Immature natural killer cell (primary cell): ENCODE results near the gene CUBN. TPM values are rescaled to one million over a fixed set of nuclear protein-coding genes. Genes with fewer than 3 reads are reported as not detected.

Experiments used
- DNase-seq, 3 donors: peaks; one replicate each; pipeline ENCODE4 v3.0.0; 2022; ENCODE audit warnings: mixed read lengths in 1 of 3
- H3K27ac Mint-ChIP-seq, 6 donors: one replicate each; pipeline ENCODE4 v1.8.0; 2020; ENCODE audit warnings: mixed read lengths in 6 of 6, mild to moderate bottlenecking in 5 of 6, inconsistent platforms in 4 of 6, moderate library complexity in 3 of 6
- H3K27me3 Mint-ChIP-seq, 3 donors: one replicate each; pipeline ENCODE4 v1.8.0; 2020 to 2021; ENCODE audit warnings: low read depth in 3 of 3, mild to moderate bottlenecking in 3 of 3, mixed read lengths in 3 of 3, moderate library complexity in 3 of 3, inconsistent platforms in 1 of 3
- H3K36me3 Mint-ChIP-seq, 3 donors: one replicate each; pipeline ENCODE4 v1.8.0; 2020; ENCODE audit warnings: mixed read lengths in 3 of 3, inconsistent platforms in 2 of 3, mild to moderate bottlenecking in 2 of 3
- H3K4me1 Mint-ChIP-seq, 2 donors: one replicate each; pipeline ENCODE4 v1.8.0; 2020; ENCODE audit warnings: inconsistent platforms in 2 of 2, mild to moderate bottlenecking in 2 of 2, mixed read lengths in 2 of 2, moderate library complexity in 1 of 2
- H3K4me3 Mint-ChIP-seq, 5 donors: one replicate each; pipeline ENCODE4 v1.8.0; 2020; ENCODE audit warnings: mild to moderate bottlenecking in 5 of 5, mixed read lengths in 5 of 5, inconsistent platforms in 3 of 5, moderate library complexity in 3 of 5
- H3K9me3 Mint-ChIP-seq, 6 donors: one replicate each; pipeline ENCODE4 v1.8.0; 2020; ENCODE audit warnings: mild to moderate bottlenecking in 6 of 6, mixed read lengths in 6 of 6, inconsistent platforms in 4 of 6, moderate library complexity in 3 of 6
- polyA plus RNA-seq, 3 donors: library from polyadenylated mRNA; unstranded; fragments of 300-500 nt; fragmentation: Illumina TruSeq; gene quantifications; one replicate each; pipeline ENCODE4 v1.2.3, GENCODE V29; 2021

CUBN gene
- polyA plus RNA-seq, 3 donors from 2014 or later, result 0.16 to 1.2 TPM; not detected in 1

DNA sequence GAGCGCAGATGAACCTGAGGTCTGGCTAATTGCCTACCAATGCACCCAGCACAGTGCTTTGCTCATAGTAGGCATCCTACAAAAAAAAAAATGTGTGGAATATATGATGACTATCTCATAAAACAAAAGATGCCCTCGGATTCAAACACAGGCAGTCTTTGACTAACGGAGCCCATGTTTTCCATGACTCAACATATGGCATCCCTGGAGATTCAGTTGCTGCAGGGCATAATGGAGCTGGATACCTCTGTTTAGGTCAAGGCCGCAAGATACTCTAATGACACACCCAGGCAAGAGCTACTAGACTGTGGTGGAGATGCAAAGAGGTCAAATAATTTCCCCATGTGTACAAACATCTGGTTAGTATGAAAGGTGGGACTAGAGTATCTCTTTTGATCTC, 16.3 kb downstream of the CUBN start:
- Mint-ChIP-seq H3K4me3 (no peak overlapping the region), H3K9me3 (no peaks in the 10 kb centered on the region), H3K27me3 (no peaks in the 10 kb centered on the region), H3K27ac (no peak overlapping the region), H3K4me1 (no peaks in the 10 kb centered on the region), H3K36me3 (peaks cover 7 to 17% (median 11%) of the 10 kb centered on the region in 3 donors)
- no peak for DNase-seq

- Mint-ChIP-seq H3K9me3 (no peaks in the 10 kb centered on the region), H3K36me3 (peaks cover 7 to 17% (median 11%) of the 10 kb centered on the region in 3 donors), H3K4me3 (no peak overlapping the region), H3K27me3 (no peaks in the 10 kb centered on the region), H3K27ac (no peak overlapping the region), H3K4me1 (no peaks in the 10 kb centered on the region)
- DNase-seq, result no peak
Observed at GRCh38 chr10:17112566-17112965, 17.0 kb downstream of the CUBN start.

GRCh38 chr10:17109475-17110207, 20.0 kb downstream of the CUBN start:
- no peaks in the 10 kb centered on the region for H3K9me3 Mint-ChIP-seq
- DNase-seq, result no peak
- no peak overlapping the region for H3K27ac Mint-ChIP-seq
- H3K4me1 Mint-ChIP-seq, result no peaks in the 10 kb centered on the region
- H3K36me3 Mint-ChIP-seq, result peaks cover 7 to 20% (median 10%) of the 10 kb centered on the region in 3 donors
- H3K27me3 Mint-ChIP-seq, result no peaks in the 10 kb centered on the region
- H3K4me3 Mint-ChIP-seq, result no peak overlapping the region

DNA sequence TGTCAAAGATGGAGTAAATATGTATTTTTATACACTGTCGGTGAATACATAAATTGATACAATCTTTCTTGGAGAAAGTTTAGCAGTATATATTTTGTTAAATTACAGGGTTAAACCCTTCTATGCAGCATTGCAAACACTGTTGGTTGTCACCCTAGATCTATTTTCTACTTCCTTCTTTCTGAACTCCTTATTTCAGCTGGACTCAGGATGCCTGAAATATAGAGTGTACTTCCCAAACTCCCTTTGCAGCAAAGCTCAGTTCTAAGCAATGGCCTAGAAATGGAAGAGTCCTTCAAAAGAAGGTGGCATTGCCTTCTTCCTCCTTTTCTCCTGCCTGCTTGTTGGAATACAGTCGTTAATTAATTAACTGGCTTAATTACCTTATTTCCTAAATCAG, 20.6 kb downstream of the CUBN start:
- Mint-ChIP-seq H3K27me3 (no peaks in the 10 kb centered on the region), H3K4me3 (no peak overlapping the region), H3K9me3 (no peaks in the 10 kb centered on the region), H3K27ac (no peak overlapping the region), H3K4me1 (no peaks in the 10 kb centered on the region), H3K36me3 (peaks cover 7 to 21% (median 13%) of the 10 kb centered on the region in 3 donors)
- DNase-seq, result no peak

- DNase-seq, result no peak
- no peak overlapping the region for H3K4me3 Mint-ChIP-seq
- no peak overlapping the region for H3K27ac Mint-ChIP-seq
- H3K27me3 Mint-ChIP-seq, result no peaks in the 10 kb centered on the region
- H3K36me3 Mint-ChIP-seq, result peaks cover 3 to 23% (median 20%) of the 10 kb centered on the region in 3 donors
- H3K9me3 Mint-ChIP-seq, result no peaks in the 10 kb centered on the region
- H3K4me1 Mint-ChIP-seq, result no peaks in the 10 kb centered on the region
Observed at GRCh38 chr10:17106991-17107390, 22.6 kb downstream of the CUBN start.

DNA sequence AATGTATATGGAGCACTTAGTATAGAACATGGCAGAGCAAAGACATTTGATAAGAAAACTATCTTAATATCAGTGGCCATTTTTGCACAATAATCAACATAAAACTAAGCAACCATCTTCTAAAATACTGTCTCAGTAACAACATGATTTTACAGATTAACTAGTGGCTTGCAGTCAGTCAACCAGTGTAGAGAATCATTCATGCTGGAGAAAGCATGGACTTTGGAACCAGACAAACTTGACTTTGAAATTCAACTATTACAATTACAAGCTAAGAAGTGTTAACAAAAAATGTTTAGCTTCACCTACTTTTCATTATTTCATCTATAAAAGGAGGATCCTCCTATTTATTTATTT, 27.7 kb downstream of the CUBN start:
- H3K27me3 Mint-ChIP-seq, result no peaks in the 10 kb centered on the region
- H3K9me3 Mint-ChIP-seq, result no peaks in the 10 kb centered on the region
- H3K27ac Mint-ChIP-seq, result no peak overlapping the region
- DNase-seq, result no peak
- peaks cover 0 to 20% (median 14%) of the 10 kb centered on the region in 3 donors for H3K36me3 Mint-ChIP-seq
- no peak overlapping the region for H3K4me3 Mint-ChIP-seq
- H3K4me1 Mint-ChIP-seq, result no peaks in the 10 kb centered on the region

- Mint-ChIP-seq H3K4me3 (no peak overlapping the region), H3K9me3 (no peaks in the 10 kb centered on the region), H3K36me3 (peaks cover 0 to 22% (median 14%) of the 10 kb centered on the region in 3 donors), H3K4me1 (no peaks in the 10 kb centered on the region), H3K27me3 (no peaks in the 10 kb centered on the region), H3K27ac (no peak overlapping the region)
- DNase-seq, result no peak
Observed at GRCh38 chr10:17101257-17101909, 28.2 kb downstream of the CUBN start.

- Mint-ChIP-seq H3K36me3 (peaks cover 0 to 25% (median 14%) of the 10 kb centered on the region in 3 donors), H3K27ac (no peak overlapping the region), H3K9me3 (no peaks in the 10 kb centered on the region), H3K27me3 (no peaks in the 10 kb centered on the region), H3K4me1 (no peaks in the 10 kb centered on the region), H3K4me3 (no peak overlapping the region)
- DNase-seq, result no peak
Observed at GRCh38 chr10:17100586-17100985, 29.0 kb downstream of the CUBN start.

DNA sequence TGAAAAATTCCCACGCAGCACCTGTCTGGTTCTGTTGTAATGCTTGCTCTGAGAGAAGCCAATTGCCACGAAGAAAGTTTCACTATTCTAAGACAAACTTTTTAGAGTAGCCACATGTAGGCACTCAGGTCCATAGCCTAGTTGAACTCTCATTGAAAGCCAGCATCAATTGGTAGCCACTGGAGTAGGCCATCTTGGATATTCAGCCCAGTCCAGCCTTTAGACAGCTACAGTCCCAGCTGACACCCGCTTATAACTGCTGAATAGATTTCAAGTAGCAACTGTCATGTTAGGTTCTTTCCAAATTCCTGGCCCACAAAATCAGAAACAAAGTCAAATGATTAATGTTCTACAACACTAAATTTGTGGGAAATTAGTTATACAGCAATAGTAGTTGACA, 31.6 kb downstream of the CUBN start:
- Mint-ChIP-seq H3K9me3 (no peaks in the 10 kb centered on the region), H3K27me3 (peaks cover 0 to 2% (median 0%) of the 10 kb centered on the region in 3 donors), H3K4me1 (no peaks in the 10 kb centered on the region), H3K27ac (no peak overlapping the region), H3K4me3 (no peak overlapping the region), H3K36me3 (peaks cover 0 to 17% (median 0%) of the 10 kb centered on the region in 3 donors)
- DNase-seq, result no peak

DNA sequence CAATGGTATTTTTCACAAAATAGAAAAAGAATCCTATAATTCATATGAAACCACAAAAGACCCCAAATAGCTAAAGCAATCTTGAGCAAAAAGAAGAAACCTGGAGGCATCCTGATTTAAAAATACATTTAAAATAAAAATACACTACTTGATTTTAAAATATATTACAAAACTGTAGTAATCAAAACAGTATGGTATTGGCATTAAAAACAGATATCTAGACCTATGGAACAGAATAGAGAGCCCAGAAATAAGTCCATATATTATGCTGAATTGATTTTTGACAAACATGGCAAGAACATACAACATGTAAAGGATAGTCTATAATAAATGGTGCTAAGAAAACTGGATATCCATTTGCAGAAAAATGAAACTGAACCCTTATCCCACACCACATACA, 34.8 kb downstream of the CUBN start:
- Mint-ChIP-seq H3K4me1 (no peaks in the 10 kb centered on the region), H3K27ac (no peak overlapping the region), H3K36me3 (peaks cover 0 to 20% (median 0%) of the 10 kb centered on the region in 3 donors), H3K4me3 (no peak overlapping the region), H3K27me3 (peaks cover 0 to 3% (median 0%) of the 10 kb centered on the region in 3 donors), H3K9me3 (no peaks in the 10 kb centered on the region)
- DNase-seq, result no peak

DNA sequence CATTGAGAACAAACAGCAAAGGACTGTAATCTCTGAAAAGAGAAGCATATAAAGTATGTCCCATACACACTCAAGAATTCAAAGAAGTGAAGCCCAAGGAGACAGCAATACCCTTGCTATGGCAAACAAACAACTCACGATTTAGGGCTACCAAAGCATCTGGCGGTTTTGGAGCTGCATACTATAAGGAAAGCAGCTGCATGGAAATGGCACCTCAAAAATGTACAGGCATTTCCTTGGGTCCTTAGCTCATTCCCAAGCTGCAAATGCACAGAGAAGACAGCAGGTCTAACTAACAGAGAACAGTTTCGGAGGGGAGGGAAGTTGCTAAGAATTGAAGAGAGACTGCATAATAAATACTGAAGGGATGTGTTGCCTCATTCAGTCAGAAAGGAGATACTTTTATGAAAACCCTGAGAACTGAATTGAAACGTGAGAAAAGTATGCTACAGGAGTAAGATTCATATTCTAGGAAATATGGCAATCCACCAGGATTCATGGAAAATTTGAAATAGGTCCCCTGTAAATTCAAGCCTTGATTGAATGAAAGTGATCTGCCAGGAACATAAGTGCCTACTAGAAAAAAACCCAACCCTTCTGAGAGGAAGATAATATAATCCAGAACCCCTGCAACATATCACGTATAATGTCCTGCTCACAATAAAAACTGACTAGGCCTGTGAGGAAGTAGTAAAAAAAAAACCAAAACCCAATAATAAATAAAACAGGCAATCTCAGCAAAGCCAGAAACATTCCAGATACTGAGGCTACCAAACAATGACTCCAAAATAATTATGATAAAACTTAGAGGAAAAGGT, 36.4 kb downstream of the CUBN start:
- Mint-ChIP-seq H3K27ac (no peak overlapping the region), H3K4me1 (no peaks in the 10 kb centered on the region), H3K27me3 (peaks cover 0 to 5% (median 2%) of the 10 kb centered on the region in 3 donors), H3K4me3 (no peak overlapping the region), H3K9me3 (no peaks in the 10 kb centered on the region), H3K36me3 (peaks cover 0 to 20% (median 4%) of the 10 kb centered on the region in 3 donors)
- no peak for DNase-seq

- DNase-seq, result no peak
- Mint-ChIP-seq H3K4me1 (no peaks in the 10 kb centered on the region), H3K36me3 (peaks cover 0 to 20% (median 4%) of the 10 kb centered on the region in 3 donors), H3K9me3 (no peaks in the 10 kb centered on the region), H3K4me3 (no peak overlapping the region), H3K27ac (no peak overlapping the region), H3K27me3 (peaks cover 0 to 5% (median 2%) of the 10 kb centered on the region in 3 donors)
Observed at GRCh38 chr10:17092216-17092944, 37.2 kb downstream of the CUBN start.

DNA sequence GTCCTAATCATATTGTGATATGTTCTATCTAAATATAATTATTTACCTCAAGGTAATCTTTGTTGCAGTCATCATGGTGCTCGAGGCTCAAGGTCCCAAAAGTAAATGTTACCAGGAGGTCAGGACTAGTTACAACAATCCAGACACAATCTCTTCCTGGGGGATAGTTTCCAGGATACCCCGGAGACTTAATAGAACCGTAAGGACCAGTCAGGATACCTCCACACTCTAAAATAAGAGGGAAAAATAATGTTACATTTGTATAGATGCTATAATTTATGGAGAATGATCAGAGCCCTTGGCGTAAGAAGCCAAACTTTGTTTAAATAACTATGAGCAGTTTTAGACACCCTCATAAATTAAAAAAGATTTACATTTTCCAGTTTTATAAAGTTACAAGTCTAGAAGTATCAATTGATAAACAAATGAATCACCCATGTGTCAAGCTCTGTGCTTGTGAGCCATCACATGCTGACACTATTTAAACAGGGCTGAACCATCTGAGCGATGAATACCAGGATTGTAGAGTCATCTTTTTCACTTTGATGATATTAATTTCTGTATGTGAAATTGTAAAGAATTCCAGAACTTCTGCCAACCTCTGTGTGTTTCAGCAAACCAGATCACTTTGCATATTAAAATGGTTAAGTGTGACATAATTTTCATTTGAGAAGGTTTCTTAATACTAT, 41.3 kb downstream of the CUBN start:
- no peaks in the 10 kb centered on the region for H3K9me3 Mint-ChIP-seq
- H3K36me3 Mint-ChIP-seq, result peaks cover 11 to 24% (median 20%) of the 10 kb centered on the region in 3 donors
- no peak overlapping the region for H3K4me3 Mint-ChIP-seq
- H3K4me1 Mint-ChIP-seq, result no peaks in the 10 kb centered on the region
- DNase-seq, result no peak
- H3K27me3 Mint-ChIP-seq, result peaks cover 0 to 3% (median 2%) of the 10 kb centered on the region in 3 donors
- H3K27ac Mint-ChIP-seq, result no peak overlapping the region
